ENCODE data around the gene TLDC2.

Gene TLDC2

DNA sequence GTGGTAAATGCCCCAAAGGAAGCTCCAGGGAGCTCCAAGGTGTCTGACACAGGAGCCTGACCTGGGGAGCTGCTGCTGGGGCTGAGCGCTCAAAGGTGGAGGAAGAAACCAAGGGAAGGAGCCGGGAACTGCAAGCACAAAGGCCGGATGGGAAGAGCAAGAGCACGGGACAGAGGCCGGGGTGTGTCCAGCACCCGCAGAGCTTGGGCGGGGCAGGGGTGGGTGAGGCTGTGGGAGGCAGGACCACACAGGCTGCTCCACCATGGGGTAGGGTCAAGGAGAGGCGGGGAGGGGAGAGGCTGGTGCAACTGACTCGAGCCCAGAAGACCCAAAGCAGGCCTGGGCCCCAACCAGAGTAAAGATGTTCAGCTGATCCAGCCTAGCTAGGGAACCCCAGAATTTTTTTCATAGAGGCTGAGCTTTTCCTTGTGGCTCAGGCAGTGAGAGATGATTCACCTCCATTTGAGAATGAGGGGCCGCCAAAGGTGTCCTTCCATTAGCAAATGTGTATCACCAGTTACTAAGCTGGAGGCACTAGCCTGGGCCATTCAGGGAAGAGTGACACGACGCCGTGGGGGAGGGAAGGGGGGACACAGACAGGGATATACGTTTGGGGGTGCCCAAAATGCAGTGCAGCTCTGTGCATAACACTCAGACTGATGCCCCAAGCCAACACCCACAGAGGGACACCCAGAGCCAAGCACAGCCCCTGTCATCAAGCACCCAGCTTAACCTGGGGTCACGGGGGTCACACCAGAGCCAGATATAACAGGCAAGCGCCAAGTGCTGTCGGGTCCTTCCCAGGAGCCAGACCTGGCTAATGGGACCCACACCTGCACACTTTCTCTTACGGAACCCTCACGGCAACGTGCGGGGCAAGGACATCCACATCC is 21.3 kb upstream of the TLDC2 start:
- Histone ChIP-seq H3K36me3 (ENCODE audit: insufficient read depth, low read depth, low read length) (0 out of 2 replicates have a peak, but pooled peaks cover 5% of the 10 kb centered on the region), H3K27me3 (ENCODE audit: insufficient read depth, low read length) (no peaks in the 10 kb centered on the region), H3K9ac (ENCODE audit: low read depth, low read length) (no peak overlapping the region; the same call in 1 of the 2 replicates), H3K27ac (ENCODE audit: low read length) (no peak overlapping the region), H3K9me3 (ENCODE audit: insufficient read depth, low read depth, low read length) (no peaks in the 10 kb centered on the region), H3K4me1 (ENCODE audit: insufficient read depth, low read length) (no peaks in the 10 kb centered on the region; the same call in 1 of the 2 replicates), H3K4me3 (ENCODE audit: low read length) (no peak overlapping the region)

- no peaks in the 10 kb centered on the region for H3K27me3 ChIP-seq (ENCODE audit: insufficient read depth, low read length)
- H3K9me3 ChIP-seq (ENCODE audit: insufficient read depth, low read depth, low read length), result no peaks in the 10 kb centered on the region
- H3K36me3 ChIP-seq (ENCODE audit: insufficient read depth, low read depth, low read length), result 0 out of 2 replicates have a peak, but pooled peaks cover 5% of the 10 kb centered on the region
- H3K4me1 ChIP-seq (ENCODE audit: insufficient read depth, low read length), result no peaks in the 10 kb centered on the region; the same call in 1 of the 2 replicates
- H3K9ac ChIP-seq (ENCODE audit: low read depth, low read length), result no peak overlapping the region
- H3K27ac ChIP-seq (ENCODE audit: low read length), result no peak overlapping the region
- no peak overlapping the region for H3K4me3 ChIP-seq (ENCODE audit: low read length)
These were observed 20.7 kb upstream of the TLDC2 start for GRCh38 chr20:36855241-36855657.

GRCh38 chr20:36856195-36856594 is 19.7 kb upstream of the TLDC2 start:
- H3K27ac ChIP-seq (ENCODE audit: low read length), result no peak overlapping the region
- H3K9ac ChIP-seq (ENCODE audit: low read depth, low read length), result no peak overlapping the region
- 0 out of 2 replicates have a peak, but pooled peaks cover 5% of the 10 kb centered on the region for H3K36me3 ChIP-seq (ENCODE audit: insufficient read depth, low read depth, low read length)
- no peaks in the 10 kb centered on the region for H3K9me3 ChIP-seq (ENCODE audit: insufficient read depth, low read depth, low read length)
- no peak overlapping the region for H3K4me3 ChIP-seq (ENCODE audit: low read length)
- peaks cover 3% of the 10 kb centered on the region; the same call in 1 of the 2 replicates for H3K27me3 ChIP-seq (ENCODE audit: insufficient read depth, low read length)
- peaks cover under 1% of the 10 kb centered on the region; the same call in 1 of the 2 replicates for H3K4me1 ChIP-seq (ENCODE audit: insufficient read depth, low read length)

DNA sequence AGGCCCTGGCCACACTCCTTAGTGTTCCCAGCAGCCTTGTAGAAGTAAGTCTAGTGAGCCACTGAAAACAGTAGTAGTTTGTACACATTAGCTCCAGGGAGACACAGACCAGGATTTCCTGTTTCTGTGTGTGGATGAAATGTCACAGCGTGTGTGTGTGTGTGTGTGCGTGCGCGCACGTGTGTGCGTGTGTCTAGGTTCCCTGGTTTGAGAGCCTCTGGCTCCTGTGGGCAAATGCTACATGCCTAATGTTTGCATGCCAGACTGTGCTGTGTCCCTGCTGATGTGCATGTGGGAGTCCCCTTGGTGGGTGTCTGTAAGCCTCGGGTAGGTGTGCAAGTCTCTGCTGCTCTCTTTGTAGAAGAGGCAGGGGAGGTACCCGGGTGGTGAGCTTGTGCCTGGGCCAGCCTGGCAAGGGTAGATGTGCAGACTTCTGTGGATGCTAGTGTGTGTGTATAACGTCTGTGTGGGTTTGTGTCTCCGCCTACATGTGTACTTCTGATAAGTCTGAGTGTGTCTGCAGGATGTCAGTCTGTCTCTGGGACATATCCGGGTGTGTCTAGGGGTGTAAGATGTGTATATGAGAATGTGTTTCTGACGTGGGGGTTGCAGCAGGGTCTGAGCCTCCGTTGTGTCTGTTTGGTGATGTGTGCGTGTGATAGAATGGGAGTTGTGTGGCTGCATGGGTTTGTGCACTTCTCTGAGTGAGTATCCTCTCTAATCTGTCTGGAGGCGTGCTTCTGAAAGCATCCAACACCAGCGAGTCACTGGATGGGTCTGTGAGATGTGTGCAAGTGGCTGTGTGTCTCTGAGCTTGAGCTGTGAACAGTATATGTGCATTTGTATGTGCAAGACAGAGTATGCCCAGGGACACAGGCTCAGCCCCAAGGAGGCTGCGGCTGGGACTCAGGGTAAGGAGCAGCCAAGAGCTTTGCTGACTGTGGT is 19.0 kb upstream of the TLDC2 start:
- Histone ChIP-seq H3K27ac (ENCODE audit: low read length) (no peak overlapping the region), H3K4me3 (ENCODE audit: low read length) (no peak overlapping the region), H3K9ac (ENCODE audit: low read depth, low read length) (no peak overlapping the region), H3K27me3 (ENCODE audit: insufficient read depth, low read length) (peaks cover 11% of the 10 kb centered on the region; the same call in 1 of the 2 replicates), H3K9me3 (ENCODE audit: insufficient read depth, low read depth, low read length) (no peaks in the 10 kb centered on the region), H3K36me3 (ENCODE audit: insufficient read depth, low read depth, low read length) (0 out of 2 replicates have a peak, but pooled peaks cover 5% of the 10 kb centered on the region), H3K4me1 (ENCODE audit: insufficient read depth, low read length) (peaks cover 7% of the 10 kb centered on the region; the same call in 1 of the 2 replicates)

GRCh38 chr20:36859282-36859555 is 16.7 kb upstream of the TLDC2 start:
- peaks cover 17% of the 10 kb centered on the region; the same call in 1 of the 2 replicates for H3K27me3 ChIP-seq (ENCODE audit: insufficient read depth, low read length)
- no peak overlapping the region for H3K9ac ChIP-seq (ENCODE audit: low read depth, low read length)
- H3K27ac ChIP-seq (ENCODE audit: low read length), result no peak overlapping the region
- 0 out of 2 replicates have a peak, but pooled peaks cover 5% of the 10 kb centered on the region for H3K36me3 ChIP-seq (ENCODE audit: insufficient read depth, low read depth, low read length)
- no peaks in the 10 kb centered on the region for H3K9me3 ChIP-seq (ENCODE audit: insufficient read depth, low read depth, low read length)
- H3K4me3 ChIP-seq (ENCODE audit: low read length), result no peak overlapping the region
- H3K4me1 ChIP-seq (ENCODE audit: insufficient read depth, low read length), result peaks cover 7% of the 10 kb centered on the region; the same call in 1 of the 2 replicates

DNA sequence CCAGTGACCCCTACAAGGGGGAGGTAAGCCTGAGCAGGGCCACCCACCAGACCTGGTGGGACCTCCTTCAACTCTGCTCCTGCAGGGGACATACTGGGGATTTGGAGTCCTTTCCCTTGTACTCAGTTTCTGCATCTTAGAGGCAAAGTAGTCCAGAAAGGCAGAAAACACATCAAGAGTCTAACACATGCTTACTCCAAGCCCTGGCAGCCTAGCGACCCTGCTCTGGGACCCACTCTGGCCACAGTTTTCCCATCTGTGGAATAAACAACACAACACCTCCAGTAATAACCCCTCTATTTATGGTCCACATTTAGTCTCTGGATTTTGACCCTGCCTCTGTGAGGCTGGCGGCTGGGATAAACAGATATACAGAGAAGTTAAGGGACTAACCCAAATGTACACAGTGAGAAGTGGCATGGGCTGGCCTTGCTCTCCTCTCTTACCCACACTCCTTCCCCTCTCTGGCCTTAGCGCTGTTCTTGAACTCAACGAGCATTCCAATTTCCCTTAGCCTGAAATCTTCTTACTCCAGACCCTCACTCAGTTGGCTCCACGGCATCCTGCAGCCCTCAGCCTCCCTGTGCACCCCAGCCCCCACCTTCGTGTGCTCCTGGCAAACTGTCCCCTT is 16.1 kb upstream of the TLDC2 start:
- Histone ChIP-seq H3K27ac (ENCODE audit: low read length) (no peak overlapping the region), H3K36me3 (ENCODE audit: insufficient read depth, low read depth, low read length) (0 out of 2 replicates have a peak, but pooled peaks cover 5% of the 10 kb centered on the region), H3K27me3 (ENCODE audit: insufficient read depth, low read length) (peaks cover 17% of the 10 kb centered on the region; the same call in 1 of the 2 replicates)

DNA sequence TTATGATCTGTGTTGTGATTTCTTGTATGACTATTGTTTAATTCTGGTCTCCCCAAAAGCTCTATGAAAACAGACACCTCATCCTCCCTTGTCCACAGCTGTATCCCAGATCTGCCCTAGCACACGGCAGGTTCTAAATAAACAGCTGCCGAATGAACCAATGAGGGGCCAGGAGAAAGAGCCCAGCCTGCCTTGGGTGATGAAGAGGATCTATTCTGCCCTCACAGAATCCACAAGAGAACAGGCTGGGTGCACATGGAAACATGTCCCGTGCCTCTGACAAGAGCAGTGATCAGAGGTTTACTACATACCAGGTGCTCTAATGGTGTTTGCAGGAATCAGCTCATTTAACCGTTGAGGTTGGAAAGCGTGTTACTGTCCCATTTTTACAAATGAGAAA is 15.6 kb upstream of the TLDC2 start:
- Histone ChIP-seq H3K9ac (ENCODE audit: low read depth, low read length) (no peak overlapping the region), H3K4me1 (ENCODE audit: insufficient read depth, low read length) (peaks cover 13% of the 10 kb centered on the region), H3K9me3 (ENCODE audit: insufficient read depth, low read depth, low read length) (no peaks in the 10 kb centered on the region), H3K27ac (ENCODE audit: low read length) (no peak overlapping the region), H3K4me3 (ENCODE audit: low read length) (no peak overlapping the region), H3K36me3 (ENCODE audit: insufficient read depth, low read depth, low read length) (0 out of 2 replicates have a peak, but pooled peaks cover 5% of the 10 kb centered on the region), H3K27me3 (ENCODE audit: insufficient read depth, low read length) (peaks cover 17% of the 10 kb centered on the region; the same call in 1 of the 2 replicates)

More for the DNA sequence above, 16.1 kb upstream of the TLDC2 start:
- Histone ChIP-seq H3K4me3 (ENCODE audit: low read length) (no peak overlapping the region), H3K9ac (ENCODE audit: low read depth, low read length) (no peak overlapping the region), H3K4me1 (ENCODE audit: insufficient read depth, low read length) (peaks cover 9% of the 10 kb centered on the region), H3K9me3 (ENCODE audit: insufficient read depth, low read depth, low read length) (no peaks in the 10 kb centered on the region)

- H3K9ac ChIP-seq (ENCODE audit: low read depth, low read length), result no peak overlapping the region
- H3K27ac ChIP-seq (ENCODE audit: low read length), result no peak overlapping the region
- peaks cover 18% of the 10 kb centered on the region; the same call in 1 of the 2 replicates for H3K4me1 ChIP-seq (ENCODE audit: insufficient read depth, low read length)
- H3K27me3 ChIP-seq (ENCODE audit: insufficient read depth, low read length), result peaks cover 17% of the 10 kb centered on the region; the same call in 1 of the 2 replicates
- H3K9me3 ChIP-seq (ENCODE audit: insufficient read depth, low read depth, low read length), result no peaks in the 10 kb centered on the region
- 0 out of 2 replicates have a peak, but pooled peaks cover 5% of the 10 kb centered on the region for H3K36me3 ChIP-seq (ENCODE audit: insufficient read depth, low read depth, low read length)
- H3K4me3 ChIP-seq (ENCODE audit: low read length), result peak overlapping the region; percentile 77
These were observed 14.9 kb upstream of the TLDC2 start for GRCh38 chr20:36860811-36861624.

DNA sequence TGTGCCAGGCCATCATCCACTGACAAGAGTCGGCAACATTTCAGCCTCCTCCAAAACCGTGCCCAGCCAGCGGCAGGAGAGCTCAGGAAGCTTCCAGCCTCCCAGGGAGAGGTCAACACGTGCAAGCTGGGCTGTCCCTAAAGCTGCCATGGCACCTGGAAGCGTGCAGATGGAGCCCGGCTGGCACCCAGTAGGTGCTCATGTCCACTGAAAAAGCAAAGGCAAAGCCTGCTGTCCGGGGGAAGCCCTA is 14.4 kb upstream of the TLDC2 start:
- peak overlapping the region; percentile 77 for H3K4me3 ChIP-seq (ENCODE audit: low read length)
- peaks cover 17% of the 10 kb centered on the region; the same call in 1 of the 2 replicates for H3K27me3 ChIP-seq (ENCODE audit: insufficient read depth, low read length)
- no peaks in the 10 kb centered on the region for H3K9me3 ChIP-seq (ENCODE audit: insufficient read depth, low read depth, low read length)
- H3K4me1 ChIP-seq (ENCODE audit: insufficient read depth, low read length), result peaks cover 18% of the 10 kb centered on the region; the same call in 1 of the 2 replicates
- H3K36me3 ChIP-seq (ENCODE audit: insufficient read depth, low read depth, low read length), result 0 out of 2 replicates have a peak, but pooled peaks cover 5% of the 10 kb centered on the region
- H3K9ac ChIP-seq (ENCODE audit: low read depth, low read length), result peak overlapping the region; percentile 70; the same call in 1 of the 2 replicates
- no peak overlapping the region for H3K27ac ChIP-seq (ENCODE audit: low read length)

- H3K4me1 ChIP-seq (ENCODE audit: insufficient read depth, low read length), result peaks cover 18% of the 10 kb centered on the region; the same call in 1 of the 2 replicates
- no peaks in the 10 kb centered on the region for H3K9me3 ChIP-seq (ENCODE audit: insufficient read depth, low read depth, low read length)
- peaks cover 17% of the 10 kb centered on the region; the same call in 1 of the 2 replicates for H3K27me3 ChIP-seq (ENCODE audit: insufficient read depth, low read length)
- H3K4me3 ChIP-seq (ENCODE audit: low read length), result peak overlapping the region; percentile 77
- H3K9ac ChIP-seq (ENCODE audit: low read depth, low read length), result peak overlapping the region; percentile 70; the same call in 1 of the 2 replicates
- no peak overlapping the region for H3K27ac ChIP-seq (ENCODE audit: low read length)
- 0 out of 2 replicates have a peak, but pooled peaks cover 4% of the 10 kb centered on the region for H3K36me3 ChIP-seq (ENCODE audit: insufficient read depth, low read depth, low read length)
These were observed 13.8 kb upstream of the TLDC2 start for GRCh38 chr20:36861875-36862801.
